Thyroid gland (tissue), 4 donors: Measurements from ENCODE around the gene TEX19. TPM values are rescaled to one million over a fixed set of nuclear protein-coding genes. Genes with fewer than 3 reads are reported as not detected.

ENCODE experiments used
- DNase-seq, 2 donors: peaks; one replicate each; pipeline ENCODE4 v3.0.0-alpha.2; 2019
- H3K27ac ChIP-seq, 3 donors: fragments of 200-600 bp; sonication (generic); 1 replicate in 2 of 3; 2 replicates in 1 of 3; pipeline ENCODE4 v1.5.1; 2016 to 2019; ENCODE audit warnings: mild to moderate bottlenecking in 1 of 3, moderate library complexity in 1 of 3
- H3K27me3 ChIP-seq: fragments of 200-600 bp; sonication (generic); one replicate; pipeline ENCODE4 v1.5.1; 2019
- H3K36me3 ChIP-seq, 2 donors: fragments of 200-600 bp; sonication (generic); one replicate each; pipeline ENCODE4 v1.5.1; 2016 to 2019
- H3K4me1 ChIP-seq, 2 donors: fragments of 200-600 bp; sonication (generic); one replicate each; pipeline ENCODE4 v1.5.1; 2017 to 2019
- H3K4me3 ChIP-seq, 3 donors: fragments of 200-600 bp; sonication (generic); replicated peaks in 1 of 3; 1 replicate in 2 of 3; 2 replicates in 1 of 3; pipeline ENCODE4 v1.5.1; 2016; ENCODE audit warnings: mild to moderate bottlenecking in 1 of 3
- H3K9me3 ChIP-seq: fragments of 200-600 bp; sonication (generic); one replicate; pipeline ENCODE4 v1.5.1; 2017
- POLR2A ChIP-seq, 2 donors: fragments of 450-650 bp; IDR thresholded peaks; one replicate each; pipeline ENCODE4 v1.6.1; 2017; ENCODE audit warnings: antibody characterized with exemption in 2 of 2, mild to moderate bottlenecking in 2 of 2, moderate library complexity in 1 of 2
- WGBS, 2 donors: methylation state at CpG; one replicate each; pipeline ENCODE4 v1.1.5; 2017; 5-methylcytosine and 5-hydroxymethylcytosine counted together
- intact Hi-C: fragments of 100-400 bp; cut with DNase I; formaldehyde crosslinking; loops from one replicate; pipeline ENCODE4 v1.15.1; 2023
- total RNA-seq, 4 donors: library from RNA; depleted of rRNA; stranded (reverse); fragments of >200 nt; gene quantifications; one replicate each; pipeline ENCODE4 v1.2.3, GENCODE V29; 2016
- TF ChIP-seq, protein P1 (sequence below), 6 experiments: fragments of 200-600 bp in 3 of 6; fragments of 450-650 bp in 3 of 6; sonication (generic) in 3 of 6; IDR thresholded peaks; one replicate each; pipeline ENCODE4 v1.5.1; 2016 to 2019; ENCODE audit warnings: antibody characterized with exemption in 6 of 6, mild to moderate bottlenecking in 2 of 6, inconsistent platforms in 1 of 6, moderate library complexity in 1 of 6

Gene TEX19, protein sequence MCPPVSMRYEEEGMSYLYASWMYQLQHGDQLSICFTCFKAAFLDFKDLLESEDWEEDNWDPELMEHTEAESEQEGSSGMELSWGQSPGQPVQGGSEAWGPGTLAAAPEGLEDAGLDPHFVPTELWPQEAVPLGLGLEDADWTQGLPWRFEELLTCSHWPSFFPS
- under 1 TPM in 1 of 4 donors, not detected in 3; 0.54 TPM for total RNA-seq

GRCh38 chr17:82358465-82359350 is at the start of gene TEX19:
TSS of gene TEX19 (plus strand) at chr17:82359247. CDS start at chr17:82362151, 2,904 bp downstream.
- no peak for DNase-seq
- H3K36me3 ChIP-seq, result no peaks in the 10 kb centered on the region
- H3K9me3 ChIP-seq, result no peaks in the 10 kb centered on the region
- intact Hi-C loops, result loop anchor here (10.0 kb wide), 1 partner anchor 416 kb away; no protein-coding TSS in a partner anchor
- TF ChIP-seq POLR2A (IDR thresholded peaks at IDR 0.05), result no peak
- TF ChIP-seq, protein P1, sequence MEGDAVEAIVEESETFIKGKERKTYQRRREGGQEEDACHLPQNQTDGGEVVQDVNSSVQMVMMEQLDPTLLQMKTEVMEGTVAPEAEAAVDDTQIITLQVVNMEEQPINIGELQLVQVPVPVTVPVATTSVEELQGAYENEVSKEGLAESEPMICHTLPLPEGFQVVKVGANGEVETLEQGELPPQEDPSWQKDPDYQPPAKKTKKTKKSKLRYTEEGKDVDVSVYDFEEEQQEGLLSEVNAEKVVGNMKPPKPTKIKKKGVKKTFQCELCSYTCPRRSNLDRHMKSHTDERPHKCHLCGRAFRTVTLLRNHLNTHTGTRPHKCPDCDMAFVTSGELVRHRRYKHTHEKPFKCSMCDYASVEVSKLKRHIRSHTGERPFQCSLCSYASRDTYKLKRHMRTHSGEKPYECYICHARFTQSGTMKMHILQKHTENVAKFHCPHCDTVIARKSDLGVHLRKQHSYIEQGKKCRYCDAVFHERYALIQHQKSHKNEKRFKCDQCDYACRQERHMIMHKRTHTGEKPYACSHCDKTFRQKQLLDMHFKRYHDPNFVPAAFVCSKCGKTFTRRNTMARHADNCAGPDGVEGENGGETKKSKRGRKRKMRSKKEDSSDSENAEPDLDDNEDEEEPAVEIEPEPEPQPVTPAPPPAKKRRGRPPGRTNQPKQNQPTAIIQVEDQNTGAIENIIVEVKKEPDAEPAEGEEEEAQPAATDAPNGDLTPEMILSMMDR (IDR thresholded peaks at IDR 0.05), result no peak
- no peak within 1 kb of the TSS for H3K27ac ChIP-seq
- no peak within 1 kb of the TSS for H3K4me3 ChIP-seq
- H3K27me3 ChIP-seq, result no peaks in the 10 kb centered on the region
- H3K4me1 ChIP-seq, result peaks cover 12 to 27% of the 10 kb centered on the region in 2 donors
- 76 to 81% methylated on average over 21 of the region's 21 CpGs for WGBS, 2 donors

GRCh38 chr17:82309656-82310570 is 49.1 kb upstream of the TEX19 start:
- no peaks in the 10 kb centered on the region for H3K27me3 ChIP-seq

DNA sequence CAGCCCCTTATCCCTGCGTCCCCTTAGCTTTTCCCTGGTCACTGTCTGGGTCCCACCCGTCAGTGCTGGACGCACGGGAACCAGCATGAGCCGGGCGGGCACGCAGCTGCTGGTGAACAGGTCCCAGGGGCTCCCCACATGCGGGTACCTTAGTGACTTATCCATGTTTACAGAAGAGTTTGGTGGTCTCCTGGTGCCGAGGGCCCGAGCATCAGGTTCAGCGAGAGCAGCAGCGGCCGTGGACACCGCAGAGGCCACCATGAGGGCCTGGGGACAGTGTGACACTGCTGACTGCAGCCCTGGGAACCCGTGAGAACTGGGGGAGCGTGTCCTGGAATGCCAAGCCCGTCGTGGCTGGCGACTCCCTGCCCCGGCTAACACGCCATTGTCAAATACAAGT is 48.2 kb upstream of the TEX19 start:
- no peaks in the 10 kb centered on the region for H3K36me3 ChIP-seq
- no peak for TF ChIP-seq POLR2A (IDR thresholded peaks at IDR 0.05)
- TF ChIP-seq, protein P1 (IDR thresholded peaks at IDR 0.05), result no peak
- intact Hi-C loops, result no loop called here
- H3K27ac ChIP-seq, result no peak overlapping the region
- no peak overlapping the region for H3K4me3 ChIP-seq
- H3K27me3 ChIP-seq, result no peaks in the 10 kb centered on the region
- 68 to 85% methylated on average over 7 to 21 of the region's 21 CpGs for WGBS, 2 donors
- DNase-seq, result no peak
- H3K9me3 ChIP-seq, result no peaks in the 10 kb centered on the region
- H3K4me1 ChIP-seq, result no peaks in the 10 kb centered on the region

More at GRCh38 chr17:82309656-82310570, 49.1 kb upstream of the TEX19 start:
- 83 to 87% methylated on average over 24 to 27 of the region's 27 CpGs for WGBS, 2 donors
- Histone ChIP-seq H3K4me3 (no peak overlapping the region), H3K4me1 (no peaks in the 10 kb centered on the region), H3K36me3 (no peaks in the 10 kb centered on the region), H3K27ac (no peak overlapping the region), H3K9me3 (no peaks in the 10 kb centered on the region)
- intact Hi-C loops, result no loop called here
- no peak for DNase-seq
- TF ChIP-seq, protein P1 (IDR thresholded peaks at IDR 0.05), result no peak
- no peak for TF ChIP-seq POLR2A (IDR thresholded peaks at IDR 0.05)

GRCh38 chr17:82311971-82312370 is 47.1 kb upstream of the TEX19 start:
- no peak overlapping the region for H3K4me3 ChIP-seq
- no peaks in the 10 kb centered on the region for H3K9me3 ChIP-seq
- no peaks in the 10 kb centered on the region for H3K27me3 ChIP-seq
- 89 to 91% methylated on average over 13 of the region's 13 CpGs for WGBS, 2 donors
- TF ChIP-seq, protein P1 (IDR thresholded peaks at IDR 0.05), result no peak
- no peak for TF ChIP-seq POLR2A (IDR thresholded peaks at IDR 0.05)
- no peak overlapping the region for H3K27ac ChIP-seq
- intact Hi-C loops, result no loop called here
- no peaks in the 10 kb centered on the region for H3K4me1 ChIP-seq
- no peak for DNase-seq
- H3K36me3 ChIP-seq, result no peaks in the 10 kb centered on the region
